ENCODE measurements around the gene SKIC2.
A peak's percentile ranks its signal among the peaks of the same experiment; 100 is the strongest.
"Not testable (repeated sequence)": the region's sequence is repeated elsewhere in the genome, so short reads cannot be mapped to it uniquely, and the experiment has no call there.

The SKIC2 gene

GRCh38 chr6:31969712-31970603 lies 11.0 kb downstream of the SKIC2 start:
- no peak for DNase-seq

GRCh38 chr6:31970604-31971271 lies 11.8 kb downstream of the SKIC2 start:
- peak; percentile 78 for DNase-seq

GRCh38 chr6:31971279-31971992 lies 12.5 kb downstream of the SKIC2 start:
- DNase-seq, result no peak

GRCh38 chr6:31971993-31972708 lies 13.2 kb downstream of the SKIC2 start, which contains the start of gene DXO:
TSS of gene DXO (minus strand) at chr6:31972138. CDS start at chr6:31971675, 463 bp downstream.
- DNase-seq, result peak; percentile 100

- no peak for DNase-seq
Observed at GRCh38 chr6:31972709-31973350, 13.9 kb downstream of the SKIC2 start.

GRCh38 chr6:31976065-31976464 lies 17.1 kb downstream of the SKIC2 start:
- DNase-seq, result not testable (repeated sequence)

GRCh38 chr6:31977816-31978431 lies 18.9 kb downstream of the SKIC2 start:
- DNase-seq, result no peak

GRCh38 chr6:31978831-31979230 lies 19.9 kb downstream of the SKIC2 start:
- DNase-seq, result no peak

- DNase-seq, result no peak
Observed at GRCh38 chr6:31979238-31979898, 20.4 kb downstream of the SKIC2 start.

- not testable (repeated sequence) for DNase-seq
Observed at GRCh38 chr6:31980195-31980876, 21.4 kb downstream of the SKIC2 start.

- DNase-seq, result not testable (repeated sequence)
Observed at GRCh38 chr6:31980998-31981397, 22.0 kb downstream of the SKIC2 start.

GRCh38 chr6:31981744-31982143 lies 22.8 kb downstream of the SKIC2 start, which contains the start of gene C4A:
TSS of gene C4A (plus strand) at chr6:31982057. CDS start at chr6:31982108, 51 bp downstream.
- not testable (repeated sequence) for DNase-seq

- not testable (repeated sequence) for DNase-seq
Observed at GRCh38 chr6:31989363-31989762, 30.4 kb downstream of the SKIC2 start.

GRCh38 chr6:31994421-31994820 lies 35.4 kb downstream of the SKIC2 start:
- not testable (repeated sequence) for DNase-seq

- DNase-seq, result not testable (repeated sequence)
Observed at GRCh38 chr6:31996385-31996784, 37.4 kb downstream of the SKIC2 start.

- DNase-seq, result not testable (repeated sequence)
Observed at GRCh38 chr6:32002546-32003268, 43.7 kb downstream of the SKIC2 start.

- DNase-seq, result not testable (repeated sequence)
Observed at GRCh38 chr6:32003301-32003700, 44.3 kb downstream of the SKIC2 start.

- DNase-seq, result not testable (repeated sequence)
Observed at GRCh38 chr6:32004393-32004792, 45.4 kb downstream of the SKIC2 start.

- DNase-seq, result not testable (repeated sequence)
Observed at GRCh38 chr6:32004864-32005537, 46.0 kb downstream of the SKIC2 start.

Data from DMS79 (cell line).